Erythroblast (primary cell): ENCODE measurements around the gene PPP2R1B.

ENCODE experiments used
- GATA1 ChIP-seq: IDR thresholded peaks from 2 replicates; pipeline ENCODE4 v1.6.1; 2011; ENCODE audit warnings: low read depth, mild to moderate bottlenecking, control low read depth, low read length, moderate library complexity
- POLR2A ChIP-seq: IDR thresholded peaks from 2 replicates; pipeline ENCODE4 v1.6.1; 2011; ENCODE audit warnings: mild to moderate bottlenecking, low read length

- TF ChIP-seq POLR2A (no peak), GATA1 (no peak)
These were observed 50.9 kb downstream of the PPP2R1B start for GRCh38 chr11:111715142-111715816.
